Measurements from ENCODE around the gene TENT5A.

TENT5A gene

DNA sequence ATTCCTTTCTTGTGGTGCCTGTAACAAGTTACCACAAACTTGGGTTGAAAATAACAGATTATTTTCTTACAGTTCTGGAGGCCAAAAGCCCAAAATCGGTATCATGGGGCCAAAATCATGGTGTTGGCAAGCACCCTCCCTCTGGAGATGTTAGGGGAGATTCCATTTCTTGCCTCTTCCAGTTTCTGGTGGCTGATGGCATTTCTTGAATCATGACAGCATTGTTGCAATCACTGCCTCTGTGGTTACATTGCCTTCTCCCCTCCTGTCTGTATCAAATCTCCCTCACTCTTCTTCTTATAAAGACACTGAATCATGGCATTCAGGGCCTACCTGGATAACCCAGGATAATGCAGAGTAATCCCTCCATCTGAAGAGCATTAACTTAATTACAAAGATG is 17.9 kb upstream of the TENT5A start:
- DNase-seq, result no peak

DNA sequence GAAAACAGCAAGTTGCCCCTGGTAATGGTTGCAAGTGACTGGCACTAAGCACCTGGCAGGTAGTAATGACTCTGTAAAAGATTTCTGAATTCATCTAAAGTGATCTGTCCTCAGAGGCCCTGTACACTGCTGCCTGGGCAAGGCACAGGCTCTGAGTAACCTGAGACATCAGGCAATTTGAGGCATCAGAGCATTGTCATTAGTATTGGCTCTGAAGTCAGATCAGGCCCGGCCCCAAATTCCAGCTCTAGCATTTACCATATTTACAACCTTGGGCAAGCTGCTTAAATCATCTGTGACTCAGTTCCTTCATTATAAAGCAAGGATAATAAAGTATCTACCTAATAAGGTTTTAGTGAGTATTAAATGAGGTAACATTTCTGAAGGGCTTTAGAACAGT is 17.3 kb upstream of the TENT5A start:
- no peak for DNase-seq

DNA sequence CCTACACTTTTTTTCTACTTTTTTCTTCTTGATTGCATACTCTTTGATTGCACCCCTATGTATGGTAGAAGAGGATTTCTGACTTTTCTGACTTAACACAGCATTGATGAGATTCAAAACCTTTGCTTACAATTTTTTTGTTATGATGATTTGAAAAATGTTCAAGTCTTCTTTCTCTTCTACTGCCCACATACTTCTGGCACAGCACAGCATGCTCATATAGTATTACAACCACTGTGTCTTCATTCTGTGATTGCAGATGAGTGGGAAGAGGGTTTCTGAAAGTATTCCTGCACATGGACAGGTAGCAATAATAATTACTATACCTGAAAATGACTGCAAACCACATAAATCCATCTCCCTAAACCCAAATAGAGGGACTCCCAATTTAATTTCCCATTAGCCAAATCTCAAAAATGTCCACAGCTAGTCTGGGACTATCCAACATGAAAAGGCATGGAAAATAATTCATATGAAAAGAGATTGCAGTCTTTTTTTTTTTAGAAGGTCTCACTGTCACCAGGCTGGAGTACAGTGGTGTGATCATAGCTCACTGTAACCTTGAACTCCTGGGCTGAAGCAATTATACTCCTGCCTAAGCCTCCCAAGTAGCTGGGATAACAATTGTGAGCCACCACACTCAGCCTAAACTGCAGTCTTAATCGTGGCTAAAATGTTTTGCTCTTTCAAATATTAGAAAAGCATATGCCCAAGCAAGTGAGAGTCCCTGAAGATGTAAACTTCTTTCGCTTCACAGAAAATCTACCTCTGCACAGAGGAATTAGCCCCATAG is 15.9 kb upstream of the TENT5A start:
- DNase-seq, result no peak

DNA sequence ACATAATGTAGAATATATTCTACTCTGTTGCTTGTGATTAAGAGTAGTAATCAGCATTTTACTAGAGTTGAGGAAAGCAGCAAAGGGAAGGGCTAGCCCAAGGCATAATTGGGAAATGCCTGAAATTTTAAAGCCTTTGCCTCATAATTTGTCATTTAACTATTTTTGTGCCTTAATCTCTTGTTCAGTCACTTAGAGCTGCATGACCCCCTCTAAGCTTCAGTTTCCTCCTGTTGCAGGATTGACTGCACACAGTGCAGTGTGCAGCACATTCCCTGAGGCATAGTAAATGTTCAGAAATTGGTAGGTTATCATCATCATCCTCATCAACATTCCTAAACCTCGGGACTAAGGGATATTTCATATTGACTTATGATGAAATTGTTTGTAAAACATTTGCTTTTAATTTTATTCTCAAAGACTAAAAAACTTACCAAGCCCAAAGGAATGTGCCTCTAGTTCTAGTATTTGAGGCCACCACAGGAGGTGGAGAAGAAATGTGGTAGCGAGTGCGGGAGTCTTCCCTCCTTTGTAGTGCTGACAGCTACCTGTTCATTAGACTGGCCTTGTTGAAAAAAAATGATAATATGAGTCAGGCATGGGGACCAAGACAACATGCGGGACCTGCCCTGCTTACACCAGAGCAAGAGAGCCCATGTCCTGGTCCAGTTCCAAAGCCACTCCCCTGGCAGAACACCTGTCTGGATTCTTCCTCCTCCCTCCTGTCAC is 14.8 kb upstream of the TENT5A start:
- DNase-seq, result no peak

DNA sequence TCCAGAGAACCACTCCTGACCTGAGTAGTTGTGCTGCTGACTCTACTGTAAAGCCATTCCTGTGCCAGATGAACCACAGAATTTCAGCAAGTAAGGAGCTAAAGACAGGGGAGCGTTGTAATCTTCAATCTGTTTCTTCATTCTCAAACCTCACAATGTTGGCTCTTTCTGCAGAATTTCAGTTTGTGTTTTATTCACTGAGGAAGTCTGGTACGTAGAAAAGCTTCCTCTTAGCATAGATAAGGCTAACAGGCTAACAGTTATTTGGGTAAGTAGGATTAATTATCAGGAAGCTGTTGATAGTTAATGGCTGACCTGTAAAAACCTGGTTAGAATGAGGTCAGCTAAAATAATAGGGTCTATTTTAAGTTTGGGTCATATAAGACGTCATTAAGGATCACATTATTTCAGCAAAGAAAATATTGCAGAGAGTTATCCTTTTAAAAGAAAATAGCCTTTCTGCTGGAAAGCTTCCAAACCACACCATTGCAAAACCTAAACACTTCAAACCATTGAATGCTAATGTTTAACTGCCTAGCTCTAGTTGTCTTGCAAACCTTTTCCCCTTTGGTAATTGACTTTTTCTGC is 14.1 kb upstream of the TENT5A start:
- DNase-seq, result no peak

DNA sequence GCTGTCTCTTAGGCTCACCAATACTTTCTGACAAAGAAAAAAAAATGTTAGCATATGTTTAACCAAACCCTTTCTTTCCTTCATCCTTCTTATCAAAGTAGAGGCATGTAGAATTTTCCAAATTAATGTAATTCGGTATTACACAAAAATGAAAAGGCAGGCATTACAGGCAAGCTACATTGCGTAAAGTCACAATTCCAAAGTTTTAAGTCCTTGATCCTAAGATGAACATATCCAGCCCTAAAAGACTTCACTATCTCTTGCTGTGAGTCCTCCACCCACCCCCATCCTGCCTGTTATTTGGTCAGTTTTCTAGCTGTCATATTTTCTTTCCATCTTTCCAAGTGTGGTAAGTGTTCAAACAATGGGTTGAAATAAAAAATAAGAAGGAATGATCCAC is 12.1 kb upstream of the TENT5A start:
- no peak for DNase-seq

DNA sequence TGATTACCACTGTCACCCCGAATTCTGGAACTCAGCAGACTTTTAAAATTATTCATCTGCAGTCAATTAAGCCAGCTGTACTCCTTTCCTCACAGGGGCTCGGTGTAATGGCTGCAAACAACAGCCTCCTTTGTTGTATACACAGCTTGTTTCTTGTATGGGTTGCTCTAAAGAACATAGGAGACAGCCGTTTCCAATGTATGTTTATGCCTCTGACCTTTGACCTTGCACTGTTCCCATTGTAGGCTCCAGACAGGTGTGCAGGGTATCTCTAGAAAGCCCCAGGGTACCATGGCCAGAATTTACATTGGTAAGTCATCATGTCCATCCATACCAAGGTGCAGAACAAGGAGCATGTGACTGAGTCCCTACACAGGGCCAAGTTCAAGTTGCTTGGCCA is 11.5 kb upstream of the TENT5A start:
- no peak for DNase-seq

DNA sequence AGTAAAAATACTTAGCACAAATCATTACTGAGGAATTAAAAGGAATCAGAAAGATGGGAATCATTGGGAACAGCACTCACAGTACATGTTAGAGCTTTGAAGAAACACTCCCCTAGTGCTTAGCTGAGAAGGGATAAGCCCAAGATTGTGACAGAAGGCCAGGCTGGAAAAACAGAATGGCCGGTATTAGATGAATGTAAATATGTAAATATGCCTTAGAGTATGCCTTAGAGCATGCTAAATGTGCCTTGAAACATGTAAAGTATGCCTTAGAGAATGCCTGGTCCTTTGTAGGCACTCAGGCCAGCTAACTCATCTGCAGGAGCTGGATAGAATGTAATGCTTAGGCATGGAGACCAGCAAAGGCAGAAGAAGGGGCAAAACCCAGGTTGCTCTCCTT is 10.6 kb upstream of the TENT5A start:
- DNase-seq, result no peak

DNA sequence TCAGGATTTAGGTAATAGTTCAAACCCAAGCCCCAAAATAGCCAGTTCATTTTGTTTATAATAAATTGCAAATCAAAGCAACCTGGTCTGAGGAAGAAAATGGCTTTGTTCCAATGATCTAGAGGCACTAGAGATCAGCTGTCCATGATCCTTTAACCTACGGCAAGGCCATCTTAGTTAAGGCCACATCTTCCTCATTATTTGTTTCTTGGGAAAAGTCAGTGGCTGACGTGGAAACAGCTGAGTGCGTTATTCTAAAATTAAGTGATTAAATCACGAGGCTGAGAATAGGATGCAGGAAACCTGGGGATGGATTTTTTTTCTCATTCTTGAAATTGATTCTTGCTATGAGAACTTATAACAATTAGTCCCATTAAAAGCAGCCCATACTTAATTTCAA is 10.1 kb upstream of the TENT5A start:
- no peak for DNase-seq

DNA sequence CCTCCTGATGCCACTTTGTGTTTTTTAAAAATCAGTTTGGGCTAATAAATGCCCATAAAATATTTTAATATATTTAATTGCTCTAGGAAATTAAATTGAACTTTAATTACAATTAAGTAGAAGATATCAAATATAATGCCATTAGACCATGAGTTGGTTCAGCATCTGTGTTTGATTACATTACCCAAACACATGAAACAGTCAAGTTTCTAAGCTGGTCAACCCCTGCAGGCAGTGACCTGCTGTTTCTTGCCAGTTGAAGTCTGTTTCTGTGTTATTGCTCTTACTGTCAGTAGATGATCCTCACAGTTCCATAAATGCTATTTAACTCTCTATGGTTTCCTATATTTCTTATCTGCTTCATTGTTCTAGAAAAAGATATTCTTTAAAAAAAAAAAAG is 9.7 kb upstream of the TENT5A start:
- DNase-seq, result no peak

DNA sequence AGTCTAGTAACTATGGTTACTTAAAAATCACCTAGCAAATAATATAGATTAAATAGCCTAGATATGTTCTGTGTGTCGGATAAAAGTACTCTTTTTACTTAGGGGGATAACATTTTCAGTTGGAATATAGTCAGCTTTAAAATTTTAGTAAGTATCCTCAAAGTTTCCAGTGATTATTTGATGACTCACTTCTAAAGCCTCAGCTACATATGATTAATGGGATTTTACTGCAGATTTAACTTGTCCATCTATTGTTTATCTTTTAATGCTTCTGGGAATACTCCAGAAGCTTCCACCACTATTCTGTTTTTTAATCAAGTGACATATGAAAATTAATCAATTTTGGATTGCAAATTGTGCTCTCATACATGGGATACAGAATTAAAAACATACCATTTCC is 8.7 kb upstream of the TENT5A start:
- DNase-seq, result no peak

DNA sequence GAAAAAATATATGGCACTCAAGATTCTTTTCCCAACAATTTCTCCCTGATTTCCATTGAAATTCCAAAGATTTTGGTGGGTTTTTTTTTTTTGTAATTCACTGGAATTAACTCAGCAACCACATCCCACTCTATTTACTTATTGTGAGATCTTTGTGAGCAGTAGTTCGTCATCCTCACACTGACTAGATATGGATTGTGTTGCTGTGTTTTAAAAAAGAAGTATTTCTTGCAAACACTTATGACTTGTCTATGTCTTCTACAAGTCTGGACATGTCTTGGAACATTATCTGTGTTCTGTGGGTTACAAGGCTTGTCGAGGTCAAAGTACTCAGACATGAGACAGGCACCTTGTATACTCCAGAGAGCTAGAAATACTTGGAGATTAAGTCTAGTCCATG is 7.3 kb upstream of the TENT5A start:
- DNase-seq, result no peak

DNA sequence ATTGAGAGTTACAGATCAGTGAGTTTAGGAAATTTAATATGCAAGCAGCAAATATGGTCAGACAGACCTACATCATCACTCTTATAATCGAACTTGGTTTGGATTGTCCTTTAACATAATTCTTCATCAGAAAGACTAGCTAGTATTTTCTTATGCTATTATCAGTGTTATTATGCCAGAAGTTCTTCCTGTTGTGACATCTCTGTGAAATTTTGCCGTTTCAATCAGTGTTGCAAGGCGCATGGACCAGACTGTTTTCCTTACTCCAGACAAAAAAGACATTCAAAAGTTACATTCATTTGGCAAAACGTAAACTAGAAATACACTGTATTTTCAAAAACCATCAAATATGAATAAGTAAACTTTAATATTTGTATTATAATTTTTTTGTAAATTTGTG is 5.7 kb upstream of the TENT5A start:
- no peak for DNase-seq

DNA sequence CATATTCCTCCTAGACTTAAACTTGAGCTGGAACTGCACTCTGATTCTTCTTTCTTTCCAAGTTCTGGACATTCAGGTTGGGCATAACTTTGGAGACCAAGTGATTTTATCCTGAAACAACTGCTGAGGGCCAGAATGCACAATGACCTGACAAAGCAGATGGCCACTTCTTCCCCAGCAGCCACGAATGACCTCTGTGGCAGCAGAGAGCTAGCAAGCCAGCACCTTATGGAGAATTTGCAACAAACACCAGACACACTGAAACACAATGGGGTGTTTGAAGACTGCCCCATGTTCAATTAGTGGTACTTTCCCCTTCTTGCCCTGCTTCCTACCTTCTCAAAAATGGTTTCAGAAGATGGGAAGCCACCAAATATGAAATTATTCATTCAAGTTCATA is 4.2 kb upstream of the TENT5A start:
- no peak for DNase-seq

DNA sequence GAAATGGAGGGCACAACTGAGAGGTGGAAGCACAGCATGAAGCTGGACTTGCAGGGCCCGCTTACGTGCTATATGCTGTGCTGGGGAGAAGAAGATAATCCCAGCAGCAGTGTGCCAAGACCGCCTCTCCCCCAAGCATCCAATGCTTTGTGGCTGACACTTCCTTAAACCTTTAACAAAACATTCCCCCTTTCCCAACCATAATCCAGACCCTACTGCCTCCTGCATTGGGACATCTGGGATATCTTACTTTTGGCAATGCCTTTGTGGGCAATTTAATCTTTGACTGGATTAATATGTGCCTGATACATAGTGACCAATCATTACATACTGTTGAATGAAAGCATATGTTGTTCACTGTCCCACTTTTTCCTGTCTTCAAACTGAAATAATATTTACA is 3.1 kb upstream of the TENT5A start:
- no peak for DNase-seq

DNA sequence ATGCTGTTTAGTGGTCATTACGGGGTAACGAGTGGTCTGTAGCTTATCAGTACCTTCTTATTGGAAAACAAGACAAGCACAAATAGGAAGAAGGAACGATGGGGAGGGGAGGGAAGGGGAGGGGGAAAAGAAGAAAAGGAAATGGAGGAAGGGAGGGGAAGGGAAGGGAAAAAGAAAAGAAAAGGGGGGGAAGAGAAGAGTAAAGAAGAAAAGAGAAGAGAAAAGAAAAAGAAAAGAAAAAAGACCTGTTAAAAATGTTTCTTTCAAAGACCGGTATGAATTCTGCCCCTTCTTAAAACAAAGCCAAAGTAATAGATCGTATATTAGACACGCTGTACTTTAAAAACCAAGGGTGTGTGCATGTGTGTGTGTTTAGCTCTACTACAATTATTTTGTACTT is 2.4 kb upstream of the TENT5A start:
- DNase-seq, result no peak

DNA sequence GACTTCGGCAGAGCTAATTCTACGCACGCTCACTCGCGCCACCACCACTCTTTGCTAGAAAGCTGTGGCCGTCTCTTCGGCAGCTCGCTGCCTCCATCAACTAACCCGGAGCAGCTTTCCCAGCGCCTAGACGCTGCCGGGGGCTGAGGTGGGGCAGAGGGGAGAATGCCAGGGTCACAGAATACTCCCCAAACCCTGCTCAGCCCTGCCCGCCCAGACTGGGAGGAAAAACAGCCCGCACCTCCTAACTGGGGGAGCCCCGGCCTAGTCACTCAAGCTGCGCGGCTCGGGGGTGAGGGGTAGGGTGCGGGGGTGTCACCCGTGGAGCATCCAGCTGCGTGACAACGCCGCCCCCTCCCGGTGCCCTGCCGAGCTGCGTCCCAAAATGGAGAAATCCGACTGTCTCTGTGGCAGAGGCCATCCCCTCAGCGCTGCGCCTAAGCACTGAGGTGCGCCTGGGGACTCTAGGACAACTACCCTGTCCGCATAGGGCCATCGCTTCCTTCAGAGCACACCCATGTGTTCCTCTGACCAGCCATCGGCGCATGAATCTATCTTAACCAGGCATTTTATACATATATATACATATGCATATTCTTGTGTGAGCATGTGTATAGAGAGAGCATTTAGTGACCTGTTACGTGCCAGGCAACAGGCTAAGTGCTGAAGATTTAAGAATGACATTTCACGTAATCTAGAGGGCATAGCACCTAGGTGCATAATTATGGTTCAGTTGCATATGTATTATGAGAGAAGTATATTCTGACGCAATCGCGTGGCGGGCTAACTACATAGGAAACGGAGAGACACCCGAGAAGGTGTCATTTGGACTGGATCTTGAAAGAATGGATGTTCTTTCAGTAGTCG is 1.5 kb upstream of the TENT5A start:
- DNase-seq, result peak; percentile 45 to 55

DNA sequence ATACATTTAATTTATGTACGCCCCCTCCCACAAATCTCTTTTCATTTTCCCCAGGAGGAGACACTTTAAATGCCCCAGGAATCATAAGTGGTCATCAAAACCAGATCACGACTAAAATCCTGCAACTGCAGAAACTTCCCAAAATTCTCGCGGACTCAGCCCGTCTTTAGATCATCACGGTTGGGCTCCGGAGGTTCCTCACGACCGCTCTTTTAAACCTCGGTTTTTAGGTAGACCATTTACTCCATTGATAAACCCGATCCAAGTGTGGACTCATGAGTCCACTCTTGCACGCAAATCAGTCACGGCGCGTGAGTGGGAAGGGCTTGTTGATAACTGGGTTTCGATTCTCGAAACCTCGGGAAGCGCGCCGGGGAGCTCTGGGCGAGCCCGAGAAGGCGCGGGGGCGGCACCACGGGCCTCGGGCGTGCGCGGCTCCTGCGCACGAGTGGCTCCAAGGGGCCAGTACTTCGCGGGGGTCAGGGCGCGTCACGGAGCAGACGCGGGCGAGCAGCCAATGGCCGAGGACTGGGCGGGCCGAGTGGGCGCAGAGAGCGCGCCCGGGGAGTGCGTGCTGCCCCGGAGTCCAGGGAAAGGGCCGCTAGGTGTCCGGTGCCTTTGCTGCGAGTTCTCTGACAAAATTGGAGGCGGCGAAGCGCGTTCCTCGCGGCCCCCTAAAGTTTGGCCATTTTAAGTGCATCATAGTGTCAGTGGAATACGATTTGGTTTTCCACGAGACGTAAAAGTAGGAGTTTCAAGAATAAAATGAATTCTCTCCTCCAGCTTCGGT is 635 bp upstream of the TENT5A start:
- peak in 1 of 2 experiments; percentile 40 for DNase-seq

DNA sequence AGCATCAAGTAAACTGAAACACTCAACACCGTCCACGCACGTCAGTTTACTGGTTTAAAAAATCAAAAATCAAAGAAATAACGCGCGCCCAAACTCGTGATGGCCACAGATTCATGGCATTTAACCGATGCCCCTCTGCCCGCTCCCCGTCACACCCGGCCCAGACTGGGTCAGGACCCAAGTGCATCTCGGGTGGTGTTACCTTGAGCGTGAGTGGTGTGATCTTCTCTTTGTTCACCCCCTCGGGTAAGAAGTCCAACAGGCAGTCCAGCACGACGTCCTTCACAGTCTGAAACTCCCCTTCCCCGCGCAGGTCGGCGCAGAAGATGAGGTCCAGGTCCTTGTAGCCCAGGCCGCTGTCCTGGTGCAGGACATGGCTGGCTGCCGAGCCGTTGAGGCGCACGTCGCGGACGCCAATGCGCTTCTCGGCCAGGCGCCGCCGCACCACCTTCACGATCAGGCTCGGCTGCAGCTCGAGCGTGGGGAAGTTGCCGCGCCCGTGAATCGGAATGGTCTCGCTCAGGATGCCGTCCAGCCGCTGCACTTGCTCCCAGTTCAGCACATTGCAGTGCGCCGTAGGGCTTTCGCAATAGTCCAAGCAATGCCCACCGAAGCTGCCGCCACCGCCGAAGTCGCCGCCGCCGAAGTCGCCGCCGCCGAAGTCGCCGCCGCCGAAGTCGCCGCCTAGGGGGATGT is 945 bp downstream of the TENT5A start:
- DNase-seq, result no peak

DNA sequence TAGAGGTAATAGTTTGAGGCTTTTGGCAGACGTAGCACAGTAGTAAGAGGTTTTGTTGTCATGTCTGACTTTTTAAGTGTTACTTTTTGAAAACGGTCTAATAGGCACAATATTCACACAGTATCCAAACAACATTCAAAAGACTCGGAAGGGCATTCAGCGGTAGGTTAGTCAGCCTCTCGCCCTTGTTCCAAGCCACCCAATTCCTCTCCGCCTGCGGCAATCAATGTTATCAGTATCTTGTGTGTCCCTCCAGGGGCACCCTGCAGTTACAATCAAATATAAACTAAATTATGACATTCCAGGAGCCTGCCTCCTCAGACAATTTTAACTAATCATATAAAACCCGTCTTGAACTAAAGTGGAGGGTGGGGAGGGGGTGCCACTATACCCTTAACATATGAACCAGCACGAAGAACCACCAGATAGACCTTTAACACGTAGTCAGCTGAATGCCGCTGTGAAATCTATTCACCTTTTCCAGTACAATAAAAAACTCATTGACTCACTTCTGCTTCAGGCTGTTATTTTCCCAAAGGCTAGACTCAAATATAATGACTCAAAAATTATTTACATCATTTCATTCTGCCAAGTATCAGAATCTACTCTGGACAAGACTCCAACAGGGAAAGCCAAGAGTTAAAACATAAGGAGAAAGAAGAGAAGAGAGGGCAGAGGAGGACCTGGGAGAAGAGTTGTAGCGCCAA is 1.6 kb downstream of the TENT5A start:
- DNase-seq, result no peak

DNA sequence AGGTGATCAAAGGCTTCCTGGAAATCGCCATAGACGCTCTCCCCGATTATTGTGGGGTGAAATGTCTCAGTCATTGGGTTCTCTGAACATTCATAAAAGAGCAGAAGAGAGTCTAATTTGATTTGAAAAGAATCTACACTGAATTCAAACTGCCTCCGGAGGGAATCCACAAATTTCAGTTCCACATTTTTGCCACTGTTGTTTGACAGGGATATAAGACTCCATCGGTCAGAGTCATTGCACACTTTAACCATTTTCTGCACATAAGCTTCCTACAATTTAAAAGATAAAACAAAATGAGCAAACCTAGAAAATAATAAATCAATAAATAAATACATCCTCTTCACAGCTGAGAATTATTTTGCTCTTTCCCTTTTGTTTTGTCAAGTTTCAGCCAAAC is 2.3 kb downstream of the TENT5A start:
- DNase-seq, result no peak

Measured in NCI-H187 (cell line).